Smooth muscle cell (in vitro differentiated cells): ENCODE measurements around the gene KIAA0513. TPM values are rescaled to one million over a fixed set of nuclear protein-coding genes. Genes with fewer than 3 reads are reported as not detected.

Experiments used
- DNase-seq: peaks from one replicate; lab custom pipeline; 2025; ENCODE audit not compliant: unreplicated experiment; lab: John Stamatoyannopoulos, UW
- H2AFZ ChIP-seq: fragments of 200-600 bp; sonication (generic); 2 replicates; pipeline ENCODE4 v1.6.0; 2016; ENCODE audit warnings: antibody characterized with exemption, low read depth, mild to moderate bottlenecking
- H3F3A ChIP-seq: fragments of 200-600 bp; sonication (generic); 2 replicates; pipeline ENCODE4 v1.6.0; 2017; ENCODE audit warnings: antibody characterized with exemption, low read depth
- H3K27ac ChIP-seq: fragments of 200-600 bp; sonication (generic); 2 replicates; pipeline ENCODE4 v1.5.1; 2016; ENCODE audit warnings: low read depth, mild to moderate bottlenecking
- H3K27me3 ChIP-seq: fragments of 200-600 bp; sonication (generic); 2 replicates; pipeline ENCODE4 v1.6.1; 2016; ENCODE audit warnings: low read depth, mild to moderate bottlenecking
- H3K36me3 ChIP-seq: fragments of 200-600 bp; sonication (generic); 2 replicates; pipeline ENCODE4 v1.5.1; 2016; ENCODE audit warnings: low read depth
- H3K4me1 ChIP-seq: fragments of 200-600 bp; sonication (generic); 2 replicates; pipeline ENCODE4 v1.5.1; 2016; ENCODE audit warnings: low read depth
- H3K4me2 ChIP-seq: fragments of 200-600 bp; sonication (generic); 2 replicates; pipeline ENCODE4 v1.6.0; 2016; ENCODE audit warnings: mild to moderate bottlenecking
- H3K4me3 ChIP-seq: fragments of 200-600 bp; sonication (generic); 2 replicates; pipeline ENCODE4 v1.5.1; 2016; ENCODE audit warnings: mild to moderate bottlenecking
- H3K79me2 ChIP-seq: fragments of 200-600 bp; sonication (generic); 2 replicates; pipeline ENCODE4 v1.6.0; 2016; ENCODE audit warnings: low read depth, mild to moderate bottlenecking
- H3K9ac ChIP-seq: fragments of 200-600 bp; sonication (generic); 2 replicates; pipeline ENCODE4 v1.6.0; 2016; ENCODE audit warnings: low read depth
- H3K9me3 ChIP-seq: fragments of 200-600 bp; sonication (generic); replicated peaks from 2 replicates; pipeline ENCODE4 v1.5.1; 2016; ENCODE audit warnings: low read depth
- H4K20me1 ChIP-seq: fragments of 200-600 bp; sonication (generic); 2 replicates; pipeline ENCODE4 v1.6.0; 2016; ENCODE audit warnings: low read depth
- WGBS: methylation state at CpG from one replicate; pipeline ENCODE4 v1.1.7; 2016; ENCODE audit warnings: low lambda C conversion rate; 5-methylcytosine and 5-hydroxymethylcytosine counted together
- polyA plus RNA-seq: library from polyadenylated mRNA; unstranded; fragments of >200 nt; fragmentation: Nextera tagmentation; extraction: Ambion mirVana; gene quantifications from 2 replicates; pipeline ENCODE4 v1.2.1, GENCODE V29; 2016
- total RNA-seq: library from RNA; depleted of rRNA; stranded (reverse); fragments of >200 nt; gene quantifications from 2 replicates; pipeline ENCODE4 v1.2.3, GENCODE V29; 2014
- TF ChIP-seq, protein P1 (sequence below): fragments of 200-600 bp; sonication (generic); IDR thresholded peaks from 2 replicates; pipeline ENCODE4 v1.5.1; 2017; ENCODE audit warnings: borderline replicate concordance, mild to moderate bottlenecking, antibody characterized with exemption; ENCODE audit not compliant: insufficient read depth, poor library complexity, severe bottlenecking

KIAA0513 gene
- total and polyA plus RNA-seq, 2 experiments from 2014 or later = 3.2 to 3.3 TPM

DNA sequence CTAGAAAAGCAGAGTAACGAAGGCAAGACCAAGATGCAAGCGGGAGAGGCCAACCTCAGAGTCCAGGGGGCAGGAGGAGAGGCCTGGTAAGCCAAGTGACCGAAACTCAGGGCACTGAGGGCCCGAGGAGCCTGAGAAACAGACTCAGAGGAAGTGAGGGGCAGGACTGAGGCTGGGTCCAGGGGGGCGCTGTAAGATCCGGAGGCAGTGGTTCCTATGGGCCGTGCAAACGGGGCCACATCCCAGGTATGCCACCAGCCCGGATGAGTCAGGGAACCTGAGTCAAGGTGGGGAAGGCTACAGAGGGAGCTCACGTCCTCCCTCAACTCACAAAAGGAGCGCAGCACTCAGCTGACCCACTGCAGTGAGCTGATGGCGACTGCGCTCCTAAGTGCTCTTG, 24.5 kb upstream of the KIAA0513 start:
- Histone ChIP-seq H3K9ac (no peak overlapping the region), H2AFZ (no peak overlapping the region), H4K20me1 (peaks cover 96% of the 10 kb centered on the region), H3K4me2 (no peak overlapping the region), H3K79me2 (peaks cover 97% of the 10 kb centered on the region), H3F3A (peaks cover 24% of the 10 kb centered on the region), H3K27ac (peak overlapping the region; percentile 88), H3K4me1 (peaks cover 31% of the 10 kb centered on the region), H3K27me3 (no peaks in the 10 kb centered on the region), H3K4me3 (no peak overlapping the region), H3K9me3 (no peaks in the 10 kb centered on the region), H3K36me3 (no peaks in the 10 kb centered on the region)
- TF ChIP-seq, protein P1, sequence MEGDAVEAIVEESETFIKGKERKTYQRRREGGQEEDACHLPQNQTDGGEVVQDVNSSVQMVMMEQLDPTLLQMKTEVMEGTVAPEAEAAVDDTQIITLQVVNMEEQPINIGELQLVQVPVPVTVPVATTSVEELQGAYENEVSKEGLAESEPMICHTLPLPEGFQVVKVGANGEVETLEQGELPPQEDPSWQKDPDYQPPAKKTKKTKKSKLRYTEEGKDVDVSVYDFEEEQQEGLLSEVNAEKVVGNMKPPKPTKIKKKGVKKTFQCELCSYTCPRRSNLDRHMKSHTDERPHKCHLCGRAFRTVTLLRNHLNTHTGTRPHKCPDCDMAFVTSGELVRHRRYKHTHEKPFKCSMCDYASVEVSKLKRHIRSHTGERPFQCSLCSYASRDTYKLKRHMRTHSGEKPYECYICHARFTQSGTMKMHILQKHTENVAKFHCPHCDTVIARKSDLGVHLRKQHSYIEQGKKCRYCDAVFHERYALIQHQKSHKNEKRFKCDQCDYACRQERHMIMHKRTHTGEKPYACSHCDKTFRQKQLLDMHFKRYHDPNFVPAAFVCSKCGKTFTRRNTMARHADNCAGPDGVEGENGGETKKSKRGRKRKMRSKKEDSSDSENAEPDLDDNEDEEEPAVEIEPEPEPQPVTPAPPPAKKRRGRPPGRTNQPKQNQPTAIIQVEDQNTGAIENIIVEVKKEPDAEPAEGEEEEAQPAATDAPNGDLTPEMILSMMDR = no peak
- no peak for DNase-seq
- whole genome bisulfite sequencing = 84% methylated on average over 13 of the region's 13 CpGs

DNA sequence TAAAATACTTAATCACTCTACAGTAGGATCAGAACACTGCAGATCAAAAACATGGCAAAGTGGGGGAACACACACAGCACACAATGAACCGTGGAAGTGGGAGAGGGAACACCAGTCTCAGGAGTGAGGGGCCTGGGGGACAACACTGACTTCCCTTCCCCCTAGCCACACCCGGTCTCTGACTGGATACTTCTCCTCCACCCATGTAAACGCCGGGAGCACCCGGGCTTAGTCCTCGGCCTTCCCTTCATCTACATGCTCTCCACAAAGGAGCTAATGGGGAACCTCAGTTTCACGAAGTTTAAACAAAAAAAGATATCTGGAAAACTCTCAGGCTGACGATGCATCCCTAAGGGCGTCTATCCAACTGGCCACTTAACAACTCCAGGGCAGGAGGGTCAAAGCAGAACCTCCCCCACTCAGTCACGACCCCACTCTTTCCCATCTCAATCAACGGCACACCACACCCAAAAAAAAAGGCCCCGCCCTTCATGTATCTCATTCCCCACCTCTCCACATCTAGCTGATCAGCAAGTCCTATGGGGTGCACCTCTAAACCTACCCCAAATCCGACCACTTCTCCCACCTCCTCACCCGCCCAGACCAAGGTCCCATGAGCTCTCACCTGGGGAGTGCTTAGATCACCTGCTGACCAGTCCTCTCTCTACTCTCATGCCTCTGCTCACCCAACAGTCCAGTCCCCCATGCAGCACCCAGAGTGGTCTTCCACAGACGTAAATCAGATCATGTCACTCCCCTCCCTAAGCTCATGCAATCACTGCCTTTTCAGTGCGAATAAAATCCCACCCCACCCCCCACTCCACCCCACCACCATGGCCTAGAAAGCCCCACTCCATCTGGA, 23.6 kb upstream of the KIAA0513 start:
- Histone ChIP-seq H3K4me3 (no peak overlapping the region), H3K4me1 (peaks cover 31% of the 10 kb centered on the region), H3K36me3 (no peaks in the 10 kb centered on the region), H3K27ac (peak overlapping the region; percentile 88), H2AFZ (no peak overlapping the region), H3K9me3 (no peaks in the 10 kb centered on the region), H3K4me2 (peak overlapping the region; percentile 57), H3K79me2 (peaks cover 97% of the 10 kb centered on the region), H3F3A (peaks cover 24% of the 10 kb centered on the region), H3K9ac (no peak overlapping the region), H4K20me1 (peaks cover 93% of the 10 kb centered on the region), H3K27me3 (no peaks in the 10 kb centered on the region)
- no peak for DNase-seq
- WGBS = 78% methylated on average over 16 of the region's 16 CpGs
- TF ChIP-seq, protein P1 = no peak

DNA sequence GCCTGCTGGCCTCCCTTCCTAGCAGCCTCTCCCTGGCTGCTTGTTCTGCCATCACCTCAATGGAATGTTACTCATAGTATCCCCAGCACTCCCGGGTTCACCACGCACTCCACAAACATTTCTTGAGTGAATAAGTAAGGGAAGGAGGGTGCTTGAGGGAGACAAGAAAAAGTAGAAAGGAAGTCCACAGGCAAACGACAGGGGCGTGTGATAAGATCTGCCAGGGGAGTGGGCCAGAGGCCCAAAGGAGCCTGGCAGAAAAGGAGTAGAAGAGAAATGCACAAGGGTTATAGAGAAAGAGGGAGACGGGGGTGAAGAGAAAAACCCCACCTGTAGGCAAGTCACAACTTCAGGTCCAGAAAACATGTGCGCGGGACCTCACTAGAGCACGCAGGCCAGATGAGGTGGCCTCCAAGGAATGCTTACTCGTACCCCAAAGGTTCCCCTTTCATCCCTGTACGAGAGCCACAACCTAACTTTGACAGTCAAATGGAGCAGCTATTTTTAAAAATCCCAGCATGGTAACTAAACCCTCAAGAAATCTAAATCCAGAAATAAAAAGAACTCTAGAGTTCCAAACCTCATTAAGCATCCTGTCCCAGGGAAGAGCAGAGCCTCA, 22.9 kb upstream of the KIAA0513 start:
- H3K9ac ChIP-seq = peak overlapping the region; percentile 65
- 22% methylated on average over 10 of the region's 10 CpGs for WGBS
- TF ChIP-seq, protein P1 = no peak
- no peak overlapping the region for H2AFZ ChIP-seq
- H3K4me1 ChIP-seq = peaks cover 31% of the 10 kb centered on the region
- peaks cover 98% of the 10 kb centered on the region for H3K79me2 ChIP-seq
- peak overlapping the region; percentile 58 for H3K4me2 ChIP-seq
- H4K20me1 ChIP-seq = peaks cover 88% of the 10 kb centered on the region
- no peaks in the 10 kb centered on the region for H3K27me3 ChIP-seq
- H3F3A ChIP-seq = peaks cover 24% of the 10 kb centered on the region
- DNase-seq = no peak
- no peak overlapping the region for H3K4me3 ChIP-seq
- no peaks in the 10 kb centered on the region for H3K36me3 ChIP-seq
- H3K27ac ChIP-seq = peak overlapping the region; percentile 88
- no peaks in the 10 kb centered on the region for H3K9me3 ChIP-seq
